BE2C (cell line): Measurements from ENCODE around the gene KIAA0825.

Source experiments
- DNase-seq: peaks from one replicate; pipeline ENCODE4 v3.0.0-alpha.2; 2020
- H3K27me3 ChIP-seq: fragments of 250-450 bp; sonication (Bioruptor Pico); 2 replicates; pipeline ENCODE4 v1.5.1; 2020; ENCODE audit warnings: mild to moderate bottlenecking
- H3K36me3 ChIP-seq: fragments of 250-450 bp; sonication (Bioruptor Pico); 2 replicates; pipeline ENCODE4 v1.5.1; 2020; ENCODE audit warnings: mild to moderate bottlenecking
- H3K4me1 ChIP-seq: fragments of 250-450 bp; sonication (Bioruptor Pico); 2 replicates; pipeline ENCODE4 v1.5.1; 2020
- H3K4me3 ChIP-seq: 2 replicates; pipeline ENCODE4 v1.5.1; 2011; ENCODE audit warnings: low read depth, low read length
- H3K9me3 ChIP-seq: fragments of 250-450 bp; sonication (Bioruptor Pico); 2 replicates; pipeline ENCODE4 v1.5.1; 2020
- TF ChIP-seq, protein P1 (sequence below): IDR thresholded peaks from 2 replicates; pipeline ENCODE4 v1.5.1; 2012; ENCODE audit warnings: mild to moderate bottlenecking, low read depth, low read length

KIAA0825 gene

DNA sequence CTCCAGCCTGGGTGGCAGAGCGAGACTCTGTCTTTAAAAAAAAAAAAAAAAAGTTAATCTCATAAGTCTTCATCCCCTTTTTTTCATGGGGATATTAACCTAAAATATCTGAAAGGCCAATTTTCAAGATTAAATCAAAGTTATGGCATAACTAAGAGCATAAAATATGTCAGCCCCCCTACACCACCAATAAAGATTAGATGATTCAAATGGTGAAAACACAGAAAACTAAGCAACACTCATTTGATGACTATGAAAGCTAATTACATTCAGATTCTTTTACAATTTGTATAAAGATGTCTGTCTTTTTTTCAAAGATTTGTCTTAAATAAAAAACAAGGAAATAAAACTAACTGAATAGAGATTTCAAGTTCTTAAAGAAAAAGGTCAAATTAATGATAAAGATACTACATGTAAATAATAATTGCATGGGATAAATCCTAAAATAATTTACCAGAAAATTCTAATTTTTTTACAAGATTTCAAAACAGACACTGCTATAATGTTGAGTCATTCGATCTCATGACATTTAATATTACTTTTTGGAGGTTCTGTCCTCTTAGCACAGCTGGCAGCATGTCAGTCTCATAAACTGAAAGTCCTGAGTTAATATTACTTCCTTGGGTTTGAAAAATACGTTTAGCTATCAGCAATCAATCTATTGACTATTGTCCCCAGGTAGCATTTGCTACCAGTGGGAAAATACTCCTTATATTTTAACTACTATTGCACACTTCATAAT is 112.9 kb downstream of the KIAA0825 start:
- DNase-seq = no peak
- Histone ChIP-seq H3K4me3 (no peak overlapping the region), H3K36me3 (no peaks in the 10 kb centered on the region), H3K4me1 (peaks cover 20% of the 10 kb centered on the region), H3K9me3 (no peaks in the 10 kb centered on the region), H3K27me3 (no peaks in the 10 kb centered on the region)
- TF ChIP-seq, protein P1, sequence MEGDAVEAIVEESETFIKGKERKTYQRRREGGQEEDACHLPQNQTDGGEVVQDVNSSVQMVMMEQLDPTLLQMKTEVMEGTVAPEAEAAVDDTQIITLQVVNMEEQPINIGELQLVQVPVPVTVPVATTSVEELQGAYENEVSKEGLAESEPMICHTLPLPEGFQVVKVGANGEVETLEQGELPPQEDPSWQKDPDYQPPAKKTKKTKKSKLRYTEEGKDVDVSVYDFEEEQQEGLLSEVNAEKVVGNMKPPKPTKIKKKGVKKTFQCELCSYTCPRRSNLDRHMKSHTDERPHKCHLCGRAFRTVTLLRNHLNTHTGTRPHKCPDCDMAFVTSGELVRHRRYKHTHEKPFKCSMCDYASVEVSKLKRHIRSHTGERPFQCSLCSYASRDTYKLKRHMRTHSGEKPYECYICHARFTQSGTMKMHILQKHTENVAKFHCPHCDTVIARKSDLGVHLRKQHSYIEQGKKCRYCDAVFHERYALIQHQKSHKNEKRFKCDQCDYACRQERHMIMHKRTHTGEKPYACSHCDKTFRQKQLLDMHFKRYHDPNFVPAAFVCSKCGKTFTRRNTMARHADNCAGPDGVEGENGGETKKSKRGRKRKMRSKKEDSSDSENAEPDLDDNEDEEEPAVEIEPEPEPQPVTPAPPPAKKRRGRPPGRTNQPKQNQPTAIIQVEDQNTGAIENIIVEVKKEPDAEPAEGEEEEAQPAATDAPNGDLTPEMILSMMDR = no peak

DNA sequence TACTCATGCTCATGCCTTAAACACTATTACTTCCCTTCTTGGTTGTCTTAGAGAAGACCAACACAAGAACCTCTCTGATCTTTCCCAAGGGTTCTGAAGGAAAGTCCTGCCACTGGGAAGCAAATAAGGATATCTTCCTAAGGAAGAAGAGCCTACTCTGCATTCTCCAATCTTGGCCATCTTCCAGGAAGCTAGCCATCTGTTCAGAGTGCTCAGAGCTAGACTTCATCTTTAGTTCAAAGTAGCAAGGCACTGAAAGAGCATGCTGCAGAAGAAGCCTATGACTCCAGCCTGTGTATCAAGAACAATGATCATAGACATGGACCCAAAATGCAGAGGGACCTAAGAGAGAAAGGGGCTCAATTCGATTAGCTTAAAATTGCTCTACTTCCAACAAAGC is 114.7 kb downstream of the KIAA0825 start:
- H3K4me3 ChIP-seq = no peak overlapping the region
- H3K36me3 ChIP-seq = no peaks in the 10 kb centered on the region
- H3K9me3 ChIP-seq = no peaks in the 10 kb centered on the region
- DNase-seq = peak; percentile 32
- peaks cover 10% of the 10 kb centered on the region for H3K4me1 ChIP-seq
- no peaks in the 10 kb centered on the region; the same call in 1 of the 2 replicates for H3K27me3 ChIP-seq
- TF ChIP-seq, protein P1 = no peak

DNA sequence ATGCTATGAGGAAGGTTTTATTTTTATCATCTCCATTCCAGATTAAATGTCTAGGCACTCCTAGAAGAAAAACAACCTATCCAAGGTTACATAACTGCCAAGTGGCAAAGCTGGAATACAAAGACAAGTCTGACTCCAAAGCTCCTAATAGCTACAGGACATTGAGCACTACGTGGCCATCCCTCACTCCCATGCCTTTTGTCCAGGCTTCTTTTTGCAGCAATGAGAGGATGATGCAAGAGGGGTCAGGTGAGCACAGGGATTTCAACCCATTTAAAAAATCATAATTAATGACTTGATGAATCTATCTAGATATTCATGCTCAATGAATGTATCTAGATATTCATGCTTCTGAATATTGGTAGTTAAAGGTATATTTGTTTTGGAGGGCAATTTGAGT is 117.0 kb downstream of the KIAA0825 start:
- no peak overlapping the region for H3K4me3 ChIP-seq
- no peaks in the 10 kb centered on the region; the same call in 1 of the 2 replicates for H3K27me3 ChIP-seq
- no peaks in the 10 kb centered on the region for H3K36me3 ChIP-seq
- peaks cover 7% of the 10 kb centered on the region; the same call in 1 of the 2 replicates for H3K4me1 ChIP-seq
- H3K9me3 ChIP-seq = no peaks in the 10 kb centered on the region
- DNase-seq = no peak
- TF ChIP-seq, protein P1 = no peak

GRCh38 chr5:94499806-94500205 is 118.6 kb downstream of the KIAA0825 start:
- H3K4me1 ChIP-seq = peaks cover 7% of the 10 kb centered on the region; the same call in 1 of the 2 replicates
- H3K27me3 ChIP-seq = no peaks in the 10 kb centered on the region; the same call in 1 of the 2 replicates
- no peak overlapping the region for H3K4me3 ChIP-seq
- DNase-seq = no peak
- TF ChIP-seq, protein P1 = no peak
- no peaks in the 10 kb centered on the region for H3K36me3 ChIP-seq
- no peaks in the 10 kb centered on the region for H3K9me3 ChIP-seq

GRCh38 chr5:94498199-94498598 is 120.2 kb downstream of the KIAA0825 start:
- Histone ChIP-seq H3K36me3 (no peaks in the 10 kb centered on the region), H3K4me3 (no peak overlapping the region), H3K9me3 (no peaks in the 10 kb centered on the region), H3K27me3 (no peaks in the 10 kb centered on the region; the same call in 1 of the 2 replicates), H3K4me1 (no peaks in the 10 kb centered on the region)
- DNase-seq = no peak
- TF ChIP-seq, protein P1 = no peak

DNA sequence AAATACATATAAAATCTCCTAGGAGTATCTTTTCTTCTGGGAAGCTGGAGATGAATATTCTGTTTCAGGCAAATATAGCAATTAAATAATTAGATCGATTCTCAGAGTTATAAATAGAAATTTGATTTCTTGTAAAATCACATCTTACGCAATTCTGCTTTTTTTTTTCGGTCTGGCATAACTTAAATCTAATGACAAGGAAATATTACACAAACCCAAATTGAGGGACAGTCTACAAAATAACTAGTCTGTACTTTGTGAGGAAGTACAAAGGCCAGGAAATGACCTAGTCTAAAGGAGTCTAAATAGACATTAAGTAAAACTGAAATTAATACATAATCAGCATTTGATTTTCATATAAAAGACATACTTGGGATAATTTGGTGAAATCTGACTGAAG is 133.3 kb downstream of the KIAA0825 start:
- DNase-seq = no peak
- Histone ChIP-seq H3K36me3 (no peaks in the 10 kb centered on the region), H3K27me3 (no peaks in the 10 kb centered on the region), H3K4me3 (no peak overlapping the region), H3K4me1 (no peaks in the 10 kb centered on the region), H3K9me3 (no peaks in the 10 kb centered on the region)
- TF ChIP-seq, protein P1 = no peak
